GM12872 (cell line): ENCODE measurements around the gene TMTC2.

Experiments used
- TF ChIP-seq, protein P1 (sequence below): IDR thresholded peaks from 3 replicates; pipeline ENCODE4 v1.5.1; 2011; ENCODE audit warnings: low read depth, mild to moderate bottlenecking, low read length, moderate library complexity; ENCODE audit not compliant: insufficient read depth

Gene TMTC2

DNA sequence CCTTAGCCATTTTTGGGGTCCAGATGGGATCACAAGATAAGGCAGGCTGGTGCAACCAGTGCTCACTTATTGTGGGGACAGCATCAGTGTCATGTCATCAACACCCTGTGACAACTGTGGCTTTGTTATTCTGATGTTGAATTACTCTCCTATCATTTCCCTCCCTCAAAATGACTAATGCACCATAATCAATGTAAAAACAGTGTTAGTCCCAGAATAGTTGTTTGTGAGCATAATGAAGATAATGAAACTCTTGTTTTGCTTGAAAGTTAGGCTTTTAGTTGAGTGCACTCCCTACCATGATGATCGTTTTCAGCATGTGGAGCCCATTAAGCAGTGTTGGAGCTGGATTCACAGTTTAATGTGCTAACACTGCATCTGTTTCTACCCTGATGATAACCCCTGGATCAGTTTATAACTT is 151.4 kb downstream of the TMTC2 start:
- TF ChIP-seq, protein P1, sequence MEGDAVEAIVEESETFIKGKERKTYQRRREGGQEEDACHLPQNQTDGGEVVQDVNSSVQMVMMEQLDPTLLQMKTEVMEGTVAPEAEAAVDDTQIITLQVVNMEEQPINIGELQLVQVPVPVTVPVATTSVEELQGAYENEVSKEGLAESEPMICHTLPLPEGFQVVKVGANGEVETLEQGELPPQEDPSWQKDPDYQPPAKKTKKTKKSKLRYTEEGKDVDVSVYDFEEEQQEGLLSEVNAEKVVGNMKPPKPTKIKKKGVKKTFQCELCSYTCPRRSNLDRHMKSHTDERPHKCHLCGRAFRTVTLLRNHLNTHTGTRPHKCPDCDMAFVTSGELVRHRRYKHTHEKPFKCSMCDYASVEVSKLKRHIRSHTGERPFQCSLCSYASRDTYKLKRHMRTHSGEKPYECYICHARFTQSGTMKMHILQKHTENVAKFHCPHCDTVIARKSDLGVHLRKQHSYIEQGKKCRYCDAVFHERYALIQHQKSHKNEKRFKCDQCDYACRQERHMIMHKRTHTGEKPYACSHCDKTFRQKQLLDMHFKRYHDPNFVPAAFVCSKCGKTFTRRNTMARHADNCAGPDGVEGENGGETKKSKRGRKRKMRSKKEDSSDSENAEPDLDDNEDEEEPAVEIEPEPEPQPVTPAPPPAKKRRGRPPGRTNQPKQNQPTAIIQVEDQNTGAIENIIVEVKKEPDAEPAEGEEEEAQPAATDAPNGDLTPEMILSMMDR = no peak

DNA sequence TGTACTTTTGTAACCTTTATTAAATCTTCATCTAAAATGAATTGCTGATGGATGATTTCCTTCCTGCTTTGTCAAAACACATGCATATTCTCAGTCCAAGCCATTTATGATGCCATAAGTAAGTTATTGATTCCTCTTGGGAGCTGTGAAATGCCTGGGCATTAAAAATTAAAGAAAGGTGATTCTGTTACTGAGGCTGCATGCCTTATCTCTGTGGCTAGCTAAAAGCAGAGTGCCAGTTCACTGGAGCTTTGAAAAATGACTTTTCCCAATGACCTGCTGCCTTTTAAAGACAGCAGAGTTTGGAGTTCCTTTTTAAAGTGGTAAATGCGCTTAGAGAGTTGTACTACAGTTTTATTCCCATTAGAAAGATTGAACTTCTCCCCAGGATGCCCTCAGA is 152.1 kb downstream of the TMTC2 start:
- TF ChIP-seq, protein P1 = no peak

DNA sequence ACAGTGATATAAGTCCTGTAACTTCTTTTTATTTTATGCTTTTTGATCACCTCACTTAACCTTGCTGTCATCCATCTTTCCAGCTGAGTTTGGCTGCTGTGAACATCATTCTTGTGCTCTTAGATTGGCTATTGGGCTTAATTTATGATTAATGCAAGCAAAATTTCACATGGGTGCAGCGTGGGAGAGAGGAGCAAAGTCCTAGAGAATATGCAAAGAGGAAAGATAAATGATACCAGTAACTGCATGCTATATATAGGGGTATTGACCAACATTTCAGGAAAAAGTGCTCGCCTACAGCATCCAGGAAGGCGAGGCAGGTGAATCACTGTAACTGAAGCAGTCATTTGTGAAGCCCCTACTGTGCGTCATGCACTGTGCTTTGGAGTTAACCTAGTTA is 153.1 kb downstream of the TMTC2 start:
- TF ChIP-seq, protein P1 = no peak

DNA sequence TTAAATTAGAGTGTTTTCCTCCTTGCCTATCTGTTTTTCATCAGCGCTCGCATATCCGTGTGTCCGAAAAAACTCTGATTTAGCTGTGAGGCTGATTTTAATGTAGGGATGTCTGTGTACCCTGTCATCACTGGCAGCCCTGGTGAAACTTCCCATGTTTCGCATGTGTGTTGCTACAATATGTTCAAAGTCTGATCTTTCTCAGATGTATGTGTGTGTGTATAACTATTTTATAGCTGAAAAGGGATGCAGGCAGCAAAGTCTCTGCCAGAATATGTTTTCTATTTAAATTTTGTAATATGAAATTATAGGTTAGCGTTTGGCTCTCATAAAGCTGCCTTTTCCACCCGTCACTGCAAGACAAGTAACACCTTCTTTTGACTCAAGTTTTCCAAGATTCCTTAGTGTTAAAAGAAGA is 154.8 kb downstream of the TMTC2 start:
- TF ChIP-seq, protein P1 = no peak

DNA sequence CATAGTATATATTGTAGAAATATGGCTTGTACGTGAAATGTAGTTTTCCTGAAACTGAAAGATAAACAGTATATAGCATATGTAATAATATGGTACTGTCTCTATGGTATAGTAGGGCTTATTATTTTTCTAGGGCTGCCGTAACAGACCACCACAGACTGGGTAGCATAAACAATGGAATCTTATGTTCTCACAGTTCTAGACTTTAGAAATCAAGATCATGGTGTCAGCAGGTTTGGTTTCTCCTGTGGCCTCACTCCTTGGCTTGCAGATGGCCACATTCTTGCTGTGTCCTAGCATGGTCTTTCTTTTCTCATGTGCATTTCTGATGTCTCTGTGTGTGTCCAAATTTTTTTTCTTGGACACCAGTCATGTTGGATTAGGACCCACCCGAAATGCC is 155.8 kb downstream of the TMTC2 start:
- TF ChIP-seq, protein P1 = no peak

DNA sequence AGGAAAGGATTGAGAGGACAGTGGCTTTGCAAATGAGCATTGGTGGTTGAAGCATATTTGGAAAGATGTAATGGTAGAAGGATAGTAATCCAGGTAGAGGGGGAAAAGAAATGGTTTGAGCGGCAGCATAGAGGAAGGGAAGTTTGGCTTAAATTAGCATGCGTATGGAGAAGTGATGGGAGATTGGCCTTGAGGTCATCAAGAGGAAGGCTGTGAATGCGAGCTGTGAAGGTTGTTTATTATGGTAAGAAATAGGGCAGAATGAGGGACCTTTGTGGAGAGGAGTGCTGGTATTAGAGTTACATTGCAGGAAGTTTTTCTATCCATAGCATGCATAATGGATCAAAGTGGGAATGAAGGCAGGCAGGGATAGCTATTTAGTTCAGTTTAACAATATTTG is 162.1 kb downstream of the TMTC2 start:
- TF ChIP-seq, protein P1 = no peak

DNA sequence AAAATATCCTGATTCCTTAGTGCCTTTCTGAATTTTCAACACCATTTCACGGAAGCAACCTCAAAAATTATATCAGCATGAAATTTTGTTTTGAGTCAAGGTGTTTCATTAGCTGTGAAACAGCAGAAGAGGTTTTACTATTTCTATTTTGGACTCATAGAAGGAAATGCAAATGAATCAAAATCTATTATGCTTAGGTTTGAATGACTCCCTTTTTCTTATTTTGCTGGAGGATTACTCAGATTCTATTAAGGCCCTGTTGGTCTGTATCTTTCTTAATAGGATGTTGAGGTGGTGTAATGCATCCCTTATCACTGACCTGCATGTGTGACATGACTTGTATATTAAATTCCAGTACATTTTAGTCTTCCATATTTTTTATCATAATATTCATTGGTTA is 165.8 kb downstream of the TMTC2 start:
- TF ChIP-seq, protein P1 = no peak

DNA sequence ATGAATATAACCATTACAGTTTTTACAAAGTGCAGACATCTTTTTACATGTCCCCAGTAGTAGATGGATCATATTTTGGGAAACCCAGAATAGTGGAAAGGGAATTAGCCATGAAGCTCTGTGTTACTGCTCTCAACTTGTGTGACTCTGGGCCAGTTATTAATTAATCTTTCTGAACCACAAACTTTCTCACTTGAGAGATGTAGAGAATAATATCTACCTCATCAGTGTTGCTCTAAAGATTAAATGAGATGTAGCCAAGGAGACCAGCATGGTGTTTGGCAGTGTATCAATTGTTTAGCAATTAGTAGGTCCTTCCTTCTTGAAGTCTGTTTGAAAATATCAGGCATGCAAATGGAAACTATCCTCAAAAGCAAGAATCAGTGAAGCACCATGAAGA is 169.2 kb downstream of the TMTC2 start:
- TF ChIP-seq, protein P1 = no peak
